SU-DHL-6 (cell line): ENCODE results near the gene KRT32.

Source experiments
- H2AFZ ChIP-seq: fragments of 200-600 bp; sonication (generic); 2 replicates; pipeline ENCODE4 v1.6.1; 2014; ENCODE audit warnings: low read depth, mild to moderate bottlenecking, moderate library complexity, mixed read lengths, antibody characterized with exemption, low read length; ENCODE audit not compliant: severe bottlenecking
- H3F3A ChIP-seq: fragments of 200-600 bp; shearing (Covaris generic); 2 replicates; pipeline ENCODE4 v1.6.0; 2016; ENCODE audit warnings: antibody characterized with exemption, mild to moderate bottlenecking; ENCODE audit not compliant: insufficient read depth
- H3K27ac ChIP-seq: fragments of 200-600 bp; sonication (generic); 2 replicates; pipeline ENCODE4 v1.5.1; 2016; ENCODE audit warnings: low read depth, mild to moderate bottlenecking, low read length, moderate library complexity, mixed read lengths
- H3K27me3 ChIP-seq: fragments of 200-600 bp; sonication (generic), shearing (Covaris generic); 2 replicates; pipeline ENCODE4 v1.6.0; 2014; ENCODE audit warnings: mild to moderate bottlenecking, low read length
- H3K36me3 ChIP-seq: fragments of 200-600 bp; sonication (generic); 2 replicates; pipeline ENCODE4 v1.6.1; 2014; ENCODE audit warnings: mild to moderate bottlenecking, low read length, mixed read lengths
- H3K4me2 ChIP-seq: fragments of 300-600, 200-600 bp; shearing (Covaris generic), sonication (generic); 2 replicates; pipeline ENCODE4 v1.6.0; 2014; ENCODE audit warnings: low read length, low read depth, mild to moderate bottlenecking; ENCODE audit not compliant: poor library complexity, severe bottlenecking
- H3K4me3 ChIP-seq: fragments of 200-600 bp; sonication (generic); 2 replicates; pipeline ENCODE4 v1.5.1; 2014; ENCODE audit warnings: antibody characterized with exemption, low read length, mild to moderate bottlenecking, mixed read lengths; ENCODE audit not compliant: insufficient read depth, poor library complexity, severe bottlenecking
- H3K79me2 ChIP-seq: fragments of 200-600 bp; sonication (generic); 2 replicates; pipeline ENCODE4 v1.6.1; 2014; ENCODE audit warnings: mild to moderate bottlenecking, low read length, moderate library complexity; ENCODE audit not compliant: insufficient read depth
- H3K9ac ChIP-seq: fragments of 200-600 bp; sonication (generic); 2 replicates; pipeline ENCODE4 v1.7.0; 2014; ENCODE audit warnings: mild to moderate bottlenecking, low read length
- H3K9me2 ChIP-seq: fragments of 200-600 bp; sonication (generic); replicated peaks from 2 replicates; pipeline ENCODE4 v1.6.1; 2014; ENCODE audit warnings: low read length; ENCODE audit not compliant: insufficient read depth
- H3K9me3 ChIP-seq: fragments of 200-600 bp; sonication (generic); 2 replicates; pipeline ENCODE4 v1.6.1; 2014; ENCODE audit warnings: low read length, mixed read lengths; ENCODE audit not compliant: insufficient read depth
- H4K20me1 ChIP-seq: fragments of 200-600 bp; sonication (generic); 2 replicates; pipeline ENCODE4 v1.6.1; 2014; ENCODE audit warnings: low read depth, mild to moderate bottlenecking, antibody characterized with exemption, low read length, moderate library complexity, mixed read lengths
- CTCF ChIP-seq: fragments of 200-600 bp; sonication (generic); IDR thresholded peaks from one replicate; pipeline ENCODE4 v1.5.1; 2017; ENCODE audit warnings: antibody characterized with exemption, mild to moderate bottlenecking, low read length, moderate library complexity; ENCODE audit not compliant: insufficient read depth, poor library complexity, severe bottlenecking
- EZH2phosphoT487 ChIP-seq: fragments of 200-600 bp; sonication (generic), shearing (Covaris generic); conservative IDR thresholded peaks from 2 replicates; pipeline ENCODE4 v1.6.1; 2018; ENCODE audit warnings: mild to moderate bottlenecking, antibody characterized with exemption, low read length, moderate library complexity, mixed read lengths

The KRT32 gene

DNA sequence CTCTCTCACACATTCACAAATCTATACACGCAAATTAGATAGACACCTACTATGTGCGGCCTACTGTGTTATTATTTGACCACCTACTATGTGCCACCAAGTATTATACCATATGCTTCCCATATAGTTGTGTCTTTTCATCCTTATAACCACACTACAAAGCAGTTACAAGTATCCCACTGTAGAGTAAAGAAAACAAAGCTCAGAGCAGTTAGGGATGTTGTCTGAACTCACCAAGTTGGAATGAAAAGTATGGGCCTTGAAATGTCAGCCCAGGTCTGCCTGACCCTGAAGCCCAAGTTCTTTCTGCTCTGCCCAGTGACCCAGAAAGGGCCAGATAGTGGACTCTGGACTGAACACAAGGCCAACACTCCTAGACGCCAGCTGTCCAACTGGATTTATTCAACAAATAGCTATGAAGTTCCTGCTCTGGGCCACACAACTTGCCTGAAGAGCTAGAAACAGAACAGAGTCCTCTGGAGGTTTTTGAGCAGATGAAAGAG is 51.3 kb downstream of the KRT32 start:
- H3K4me2 ChIP-seq, result no peak overlapping the region
- H3K27me3 ChIP-seq, result no peaks in the 10 kb centered on the region
- no peaks in the 10 kb centered on the region for H3K79me2 ChIP-seq
- H3K9me3 ChIP-seq, result no peaks in the 10 kb centered on the region
- no peak overlapping the region for H3K27ac ChIP-seq
- no peaks in the 10 kb centered on the region for H4K20me1 ChIP-seq
- H2AFZ ChIP-seq, result no peak overlapping the region
- H3F3A ChIP-seq, result no peaks in the 10 kb centered on the region
- TF ChIP-seq EZH2phosphoT487 (no peak), CTCF (no peak)
- no peaks in the 10 kb centered on the region for H3K36me3 ChIP-seq
- no peak overlapping the region for H3K4me3 ChIP-seq
- no peak overlapping the region for H3K9ac ChIP-seq
- H3K9me2 ChIP-seq, result no peaks in the 10 kb centered on the region

GRCh38 chr17:41415411-41415810 is 51.8 kb downstream of the KRT32 start:
- no peak overlapping the region for H3K4me3 ChIP-seq
- no peak for TF ChIP-seq EZH2phosphoT487
- TF ChIP-seq CTCF, result no peak
- no peaks in the 10 kb centered on the region for H3K79me2 ChIP-seq
- no peak overlapping the region for H3K27ac ChIP-seq
- no peaks in the 10 kb centered on the region for H3K9me2 ChIP-seq
- H3K36me3 ChIP-seq, result no peaks in the 10 kb centered on the region
- H3K4me2 ChIP-seq, result no peak overlapping the region
- H2AFZ ChIP-seq, result no peak overlapping the region
- no peak overlapping the region for H3K9ac ChIP-seq
- H3K9me3 ChIP-seq, result no peaks in the 10 kb centered on the region
- H4K20me1 ChIP-seq, result no peaks in the 10 kb centered on the region
- H3K27me3 ChIP-seq, result no peaks in the 10 kb centered on the region
- no peaks in the 10 kb centered on the region for H3F3A ChIP-seq

GRCh38 chr17:41413982-41414381 is 53.2 kb downstream of the KRT32 start:
- Histone ChIP-seq H3K9ac (no peak overlapping the region), H3K79me2 (no peaks in the 10 kb centered on the region), H3K27me3 (no peaks in the 10 kb centered on the region), H3K27ac (no peak overlapping the region), H3K4me2 (no peak overlapping the region), H3K4me3 (no peak overlapping the region), H3K9me2 (no peaks in the 10 kb centered on the region), H3K9me3 (no peaks in the 10 kb centered on the region), H2AFZ (no peak overlapping the region), H4K20me1 (no peaks in the 10 kb centered on the region), H3F3A (no peaks in the 10 kb centered on the region), H3K36me3 (no peaks in the 10 kb centered on the region)
- TF ChIP-seq CTCF (no peak), EZH2phosphoT487 (no peak)
